Activated T-cell treated with anti-CD3 and anti-CD28 coated beads, Interleukin-2, amount 50 U/mL, for 72 hours (primary cell): ENCODE data around the gene VSTM2B. TPM values are rescaled to one million over a fixed set of nuclear protein-coding genes. Genes with fewer than 3 reads are reported as not detected.
A peak's percentile ranks its signal among the peaks of the same experiment; 100 is the strongest.

Source experiments
- ATAC-seq, 2 donors: fragments of 150-1000 bp; cut with Tn5 transposase; replicated peaks in 1 of 2; 2 replicates each; pipeline ENCODE4 v1.10.0; 2021; ENCODE audit warnings: moderate library complexity in 2 of 2, mild to moderate bottlenecking in 1 of 2
- DNase-seq, 2 donors: peaks; one replicate each; pipeline ENCODE4 v3.0.0; 2021 to 2022; ENCODE audit warnings: mixed read lengths in 1 of 2
- H3K27ac Mint-ChIP-seq: one replicate; pipeline ENCODE4 v1.8.0; 2022; ENCODE audit warnings: mild to moderate bottlenecking, moderate library complexity, mixed read lengths
- H3K27me3 Mint-ChIP-seq: one replicate; pipeline ENCODE4 v1.8.0; 2022; ENCODE audit warnings: low read depth, mixed read lengths
- H3K36me3 Mint-ChIP-seq, 2 donors: one replicate each; pipeline ENCODE4 v1.8.0; 2022; ENCODE audit warnings: mixed read lengths in 2 of 2, mild to moderate bottlenecking in 1 of 2; ENCODE audit not compliant: insufficient read depth in 2 of 2
- H3K4me1 Mint-ChIP-seq: one replicate; pipeline ENCODE4 v1.8.0; 2022; ENCODE audit warnings: low read depth, mixed read lengths
- H3K4me3 Mint-ChIP-seq, 2 donors: one replicate each; pipeline ENCODE4 v1.8.0; 2022; ENCODE audit warnings: mild to moderate bottlenecking in 2 of 2, mixed read lengths in 2 of 2, moderate library complexity in 2 of 2
- H3K9me3 Mint-ChIP-seq, 2 donors: one replicate each; pipeline ENCODE4 v1.8.0; 2022; ENCODE audit warnings: mixed read lengths in 2 of 2
- total RNA-seq, 2 donors: library from RNA; stranded (reverse); gene quantifications; one replicate each; pipeline ENCODE4 v1.2.3, GENCODE V29; 2022

VSTM2B gene
- total RNA-seq, 2 donors from 2014 or later, result not detected

GRCh38 chr19:29603308-29603707 is 77.5 kb downstream of the VSTM2B start:
- peaks cover 9% of the 10 kb centered on the region for H3K4me1 Mint-ChIP-seq
- ATAC-seq (no peak), DNase-seq (no peak)
- H3K36me3 Mint-ChIP-seq, result peaks cover 0 to 2% of the 10 kb centered on the region in 2 donors
- H3K27ac Mint-ChIP-seq, result no peak overlapping the region
- H3K9me3 Mint-ChIP-seq, result no peaks in the 10 kb centered on the region
- no peak overlapping the region for H3K4me3 Mint-ChIP-seq
- H3K27me3 Mint-ChIP-seq, result no peaks in the 10 kb centered on the region

GRCh38 chr19:29605653-29606419 is 80.0 kb downstream of the VSTM2B start, which contains the start of gene POP4:
TSS of gene POP4 (plus strand) at chr19:29606283. CDS start at chr19:29606319, 36 bp downstream.
- peak; percentile 98 for DNase-seq
- Mint-ChIP-seq H3K27ac (peak within 1 kb of the TSS; percentile 98), H3K4me1 (peaks cover 25% of the 10 kb centered on the region), H3K36me3 (peaks cover 2 to 12% of the 10 kb centered on the region in 2 donors), H3K9me3 (no peaks in the 10 kb centered on the region), H3K27me3 (no peaks in the 10 kb centered on the region), H3K4me3 (peak within 1 kb of the TSS; percentile 91 to 97)
- peak; percentile 90 for ATAC-seq

- Mint-ChIP-seq H3K9me3 (no peaks in the 10 kb centered on the region), H3K4me3 (peak overlapping the region; percentile 91 to 97), H3K27me3 (no peaks in the 10 kb centered on the region), H3K36me3 (peaks cover 2 to 12% of the 10 kb centered on the region in 2 donors), H3K4me1 (peaks cover 26% of the 10 kb centered on the region), H3K27ac (peak overlapping the region; percentile 98)
- ATAC-seq (peak; percentile 35 to 36), DNase-seq (no peak)
These were observed 80.6 kb downstream of the VSTM2B start for GRCh38 chr19:29606420-29606747.

- Mint-ChIP-seq H3K36me3 (peaks cover 11 to 28% of the 10 kb centered on the region in 2 donors), H3K4me3 (peak overlapping the region in 1 of 2 donors; percentile 20), H3K4me1 (peaks cover 30% of the 10 kb centered on the region), H3K9me3 (no peaks in the 10 kb centered on the region), H3K27ac (no peak overlapping the region), H3K27me3 (no peaks in the 10 kb centered on the region)
- ATAC-seq (no peak), DNase-seq (no peak)
These were observed 83.8 kb downstream of the VSTM2B start for GRCh38 chr19:29609636-29610035.

- DNase-seq, result no peak
- Mint-ChIP-seq H3K4me3 (peak overlapping the region in 1 of 2 donors; percentile 20), H3K27me3 (no peaks in the 10 kb centered on the region), H3K27ac (no peak overlapping the region), H3K9me3 (no peaks in the 10 kb centered on the region), H3K4me1 (peaks cover 30% of the 10 kb centered on the region), H3K36me3 (peaks cover 11 to 33% of the 10 kb centered on the region in 2 donors)
- ATAC-seq, result no peak
These were observed 84.4 kb downstream of the VSTM2B start for GRCh38 chr19:29610213-29610573.

- no peak overlapping the region for H3K4me3 Mint-ChIP-seq
- peaks cover 30% of the 10 kb centered on the region for H3K4me1 Mint-ChIP-seq
- no peaks in the 10 kb centered on the region for H3K9me3 Mint-ChIP-seq
- peaks cover 11 to 38% of the 10 kb centered on the region in 2 donors for H3K36me3 Mint-ChIP-seq
- H3K27me3 Mint-ChIP-seq, result no peaks in the 10 kb centered on the region
- no peak overlapping the region for H3K27ac Mint-ChIP-seq
- ATAC-seq (peak; percentile 66 to 74), DNase-seq (peak; percentile 85 to 86)
These were observed 84.9 kb downstream of the VSTM2B start for GRCh38 chr19:29610574-29611271.

- no peaks in the 10 kb centered on the region for H3K27me3 Mint-ChIP-seq
- H3K9me3 Mint-ChIP-seq, result no peaks in the 10 kb centered on the region
- DNase-seq, result no peak
- H3K27ac Mint-ChIP-seq, result peak overlapping the region; percentile 67
- no peak overlapping the region for H3K4me3 Mint-ChIP-seq
- ATAC-seq, result no peak
- peaks cover 9 to 39% of the 10 kb centered on the region in 2 donors for H3K36me3 Mint-ChIP-seq
- H3K4me1 Mint-ChIP-seq, result peaks cover 25% of the 10 kb centered on the region
These were observed 86.3 kb downstream of the VSTM2B start for GRCh38 chr19:29612121-29612520.

- Mint-ChIP-seq H3K4me3 (no peak overlapping the region), H3K27me3 (no peaks in the 10 kb centered on the region), H3K27ac (no peak overlapping the region), H3K36me3 (peaks cover 9 to 39% of the 10 kb centered on the region in 2 donors), H3K9me3 (no peaks in the 10 kb centered on the region), H3K4me1 (peaks cover 21% of the 10 kb centered on the region)
- ATAC-seq (no peak), DNase-seq (no peak)
These were observed 87.2 kb downstream of the VSTM2B start for GRCh38 chr19:29612801-29613595.

GRCh38 chr19:29614046-29614445 is 88.3 kb downstream of the VSTM2B start:
- H3K27me3 Mint-ChIP-seq, result no peaks in the 10 kb centered on the region
- DNase-seq (no peak), ATAC-seq (no peak)
- H3K4me3 Mint-ChIP-seq, result no peak overlapping the region
- H3K4me1 Mint-ChIP-seq, result peaks cover 15% of the 10 kb centered on the region
- H3K36me3 Mint-ChIP-seq, result peaks cover 9 to 36% of the 10 kb centered on the region in 2 donors
- H3K9me3 Mint-ChIP-seq, result no peaks in the 10 kb centered on the region
- no peak overlapping the region for H3K27ac Mint-ChIP-seq

Other genes starting within 250 kb of the VSTM2B start
- 10 to 100 TPM; 62.6 to 65.3 TPM for gene POP4, start 80.3 kb downstream of the VSTM2B start, total RNA-seq
- gene PLEKHF1, start 139.5 kb downstream of the VSTM2B start, total RNA-seq, result 10 to 100 TPM; 21.3 to 21.5 TPM
- gene C19orf12, start 189.3 kb downstream of the VSTM2B start, total RNA-seq, result 10 to 100 TPM; 32.1 to 35.6 TPM